Adrenal gland (tissue), 5 donors: ENCODE data around the gene PDXDC1.

Experiments
- CTCF ChIP-seq, 6 experiments: fragments of 450-650 bp in 4 of 6; fragments of 200-600 bp in 2 of 6; sonication (generic) in 1 of 6; IDR thresholded peaks; 1 replicate in 5 of 6; 2 replicates in 1 of 6; pipeline versions ENCODE4 v1.5.1 to v1.8.0; 2016 to 2021; ENCODE audit warnings: antibody characterized with exemption in 6 of 6, mild to moderate bottlenecking in 2 of 6, moderate library complexity in 1 of 6
- POLR2A ChIP-seq, 2 donors: fragments of 450-650 bp; IDR thresholded peaks; one replicate each; pipeline ENCODE4 v1.6.1; 2017; ENCODE audit warnings: antibody characterized with exemption in 2 of 2, mild to moderate bottlenecking in 2 of 2, moderate library complexity in 1 of 2
- donor health status: DM: no; HTN: no; CAD: no.

GRCh38 chr16:15049581-15050180 lies 74.9 kb downstream of the PDXDC1 start:
- TF ChIP-seq CTCF (IDR thresholded peaks at IDR 0.05) = no peak
- TF ChIP-seq POLR2A (IDR thresholded peaks at IDR 0.05) = no peak
